Spleen (tissue), 11 donors: ENCODE measurements around the gene CD14. TPM values are rescaled to one million over a fixed set of nuclear protein-coding genes. Genes with fewer than 3 reads are reported as not detected.

Experiments
- DNase-seq: peaks from one replicate; pipeline ENCODE4 v3.0.0-alpha.2; 2020
- H3K27ac ChIP-seq, 8 donors: fragments of 200-600 bp; sonication (generic) in 7 of 8; 1 replicate in 4 of 8; 2 replicates in 4 of 8; pipeline versions ENCODE4 v1.5.0 to v1.8.0; 2016 to 2021; ENCODE audit warnings: inconsistent platforms in 4 of 8, mild to moderate bottlenecking in 4 of 8, moderate library complexity in 1 of 8
- H3K27me3 ChIP-seq, 7 donors: fragments of 200-600 bp; sonication (generic) in 6 of 7; replicated peaks in 1 of 7; 1 replicate in 4 of 7; 2 replicates in 3 of 7; pipeline versions ENCODE4 v1.5.0 to v1.8.0; 2016 to 2021; ENCODE audit warnings: inconsistent platforms in 3 of 7, mild to moderate bottlenecking in 1 of 7
- H3K36me3 ChIP-seq, 6 donors: fragments of 200-600 bp; sonication (generic) in 5 of 6; 1 replicate in 4 of 6; 2 replicates in 2 of 6; pipeline versions ENCODE4 v1.5.0 to v1.8.0; 2016 to 2021; ENCODE audit warnings: inconsistent platforms in 2 of 6
- H3K4me1 ChIP-seq, 6 donors: fragments of 200-600 bp; sonication (generic) in 5 of 6; 1 replicate in 3 of 6; 2 replicates in 3 of 6; pipeline versions ENCODE4 v1.5.0 to v1.8.0; 2016 to 2021; ENCODE audit warnings: inconsistent platforms in 3 of 6
- H3K4me3 ChIP-seq, 8 donors: fragments of 200-600 bp; sonication (generic) in 7 of 8; 1 replicate in 4 of 8; 2 replicates in 4 of 8; pipeline versions ENCODE4 v1.5.0 to v1.8.0; 2016 to 2021; ENCODE audit warnings: inconsistent platforms in 4 of 8, mild to moderate bottlenecking in 4 of 8, moderate library complexity in 2 of 8
- H3K9me3 ChIP-seq, 8 donors: fragments of 200-600 bp; sonication (generic) in 7 of 8; 1 replicate in 4 of 8; 2 replicates in 4 of 8; pipeline versions ENCODE4 v1.5.0 to v1.8.0; 2016 to 2021; ENCODE audit warnings: inconsistent platforms in 4 of 8
- POLR2A ChIP-seq, 3 donors: fragments of 450-650 bp; IDR thresholded peaks; one replicate each; pipeline ENCODE4 v1.5.1; 2017; ENCODE audit warnings: antibody characterized with exemption in 3 of 3, mild to moderate bottlenecking in 1 of 3
- POLR2AphosphoS5 ChIP-seq, 3 donors: sonication (generic); formaldehyde crosslinking; IDR thresholded peaks; one replicate each; pipeline ENCODE4 v1.5.1; 2017; ENCODE audit warnings: antibody characterized with exemption in 3 of 3
- WGBS, 5 donors: extraction: QIAGEN DNeasy Blood & Tissue Kit in 3 of 5; methylation state at CpG; one replicate each; pipeline versions ENCODE4 v1.1.5 to v1.1.7; 2013 to 2018; 5-methylcytosine and 5-hydroxymethylcytosine counted together
- intact Hi-C: fragments of 100-400 bp; cut with DNase I; formaldehyde crosslinking; loops from one replicate; pipeline ENCODE4 v1.15.0; 2023; ENCODE audit warnings: low total_unique reads
- polyA plus RNA-seq, 3 donors: library from polyadenylated mRNA; stranded (reverse); fragments of 200-250 nt; gene quantifications; one replicate each; pipeline ENCODE4 v1.2.1, GENCODE V29; 2013
- total RNA-seq, 7 donors: library from RNA; depleted of rRNA in 3 of 7; stranded (reverse); fragments of >200 nt in 3 of 7; fragmentation: NEBNext Ultra II Directional in 4 of 7; extraction: Animal tissue kit (Norgen Biotek cat#: 25700) in 4 of 7; gene quantifications; one replicate each; pipeline versions ENCODE4 v1.1.0 to v1.2.1, GENCODE V29; 2016 to 2021
- TF ChIP-seq, protein P1 (sequence below), 11 experiments: fragments of 200-600 bp in 7 of 11; fragments of 450-650 bp in 4 of 11; sonication (generic) in 4 of 11; IDR thresholded peaks in 8 of 11; conservative IDR thresholded peaks in 3 of 11; 1 replicate in 7 of 11; 2 replicates in 4 of 11; pipeline versions ENCODE4 v1.4.0 to v1.8.0; 2016 to 2021; ENCODE audit warnings: antibody characterized with exemption in 11 of 11, inconsistent platforms in 4 of 11, mild to moderate bottlenecking in 1 of 11
- donor health status: healthy with polysubstance abuse.
- donor health status: DM: no; HTN: no; CAD: no; lungs with moderate emphysema.
- donor health status: DM: no; HTN: no; CAD: no.
- donor health status: Bipolar disorder and iron deficiency.
- donor health status: healthy.
- donor health status: DM: no; HTN: no; CAD: no.
- donor health status: DM: yes; HTN: yes; CAD: no.

CD14 gene
- total and polyA plus RNA-seq, 10 donors, result 40.2 to 209 (median 87.9) TPM

DNA sequence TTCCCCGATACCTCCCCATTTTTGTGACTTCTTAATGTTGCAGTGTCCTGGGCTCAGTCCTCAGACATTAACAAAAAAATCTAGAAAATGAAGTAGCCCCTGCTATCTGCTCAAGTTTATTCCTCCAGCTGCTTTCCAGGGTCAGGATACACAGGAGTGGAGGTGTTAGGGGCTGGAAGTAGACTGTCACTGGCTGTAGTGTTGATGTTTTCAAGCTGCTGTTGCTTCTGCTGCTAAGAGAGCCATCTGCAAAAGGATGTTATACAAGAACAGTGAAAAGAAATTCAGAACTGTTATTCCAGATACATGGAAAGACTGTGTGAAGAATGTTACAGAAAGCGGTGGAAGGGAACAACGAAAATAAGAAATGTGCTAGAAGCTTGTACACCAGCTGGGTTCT is 10.7 kb downstream of the CD14 start:
- Histone ChIP-seq H3K9me3 (peaks cover 0 to 1% (median 0%) of the 10 kb centered on the region in 8 donors), H3K36me3 (no peaks in the 10 kb centered on the region), H3K4me3 (no peak overlapping the region), H3K27me3 (peaks cover 0 to 6% (median 0%) of the 10 kb centered on the region in 7 donors), H3K27ac (no peak overlapping the region), H3K4me1 (peaks cover 0 to 19% (median 0%) of the 10 kb centered on the region in 6 donors)
- DNase-seq, result no peak
- TF ChIP-seq POLR2A (IDR thresholded peaks at IDR 0.05) (no peak), POLR2AphosphoS5 (IDR thresholded peaks at IDR 0.05) (no peak)
- TF ChIP-seq, protein P1, sequence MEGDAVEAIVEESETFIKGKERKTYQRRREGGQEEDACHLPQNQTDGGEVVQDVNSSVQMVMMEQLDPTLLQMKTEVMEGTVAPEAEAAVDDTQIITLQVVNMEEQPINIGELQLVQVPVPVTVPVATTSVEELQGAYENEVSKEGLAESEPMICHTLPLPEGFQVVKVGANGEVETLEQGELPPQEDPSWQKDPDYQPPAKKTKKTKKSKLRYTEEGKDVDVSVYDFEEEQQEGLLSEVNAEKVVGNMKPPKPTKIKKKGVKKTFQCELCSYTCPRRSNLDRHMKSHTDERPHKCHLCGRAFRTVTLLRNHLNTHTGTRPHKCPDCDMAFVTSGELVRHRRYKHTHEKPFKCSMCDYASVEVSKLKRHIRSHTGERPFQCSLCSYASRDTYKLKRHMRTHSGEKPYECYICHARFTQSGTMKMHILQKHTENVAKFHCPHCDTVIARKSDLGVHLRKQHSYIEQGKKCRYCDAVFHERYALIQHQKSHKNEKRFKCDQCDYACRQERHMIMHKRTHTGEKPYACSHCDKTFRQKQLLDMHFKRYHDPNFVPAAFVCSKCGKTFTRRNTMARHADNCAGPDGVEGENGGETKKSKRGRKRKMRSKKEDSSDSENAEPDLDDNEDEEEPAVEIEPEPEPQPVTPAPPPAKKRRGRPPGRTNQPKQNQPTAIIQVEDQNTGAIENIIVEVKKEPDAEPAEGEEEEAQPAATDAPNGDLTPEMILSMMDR (IDR thresholded peaks at IDR 0.05 in 8 of 11, conservative IDR thresholded peaks at IDR 0.05 in 3 of 11), result no peak
- intact Hi-C loops, result no loop called here
- WGBS, 5 donors, result 81 to 91% (median 85%) methylated on average over 3 of the region's 3 CpGs

DNA sequence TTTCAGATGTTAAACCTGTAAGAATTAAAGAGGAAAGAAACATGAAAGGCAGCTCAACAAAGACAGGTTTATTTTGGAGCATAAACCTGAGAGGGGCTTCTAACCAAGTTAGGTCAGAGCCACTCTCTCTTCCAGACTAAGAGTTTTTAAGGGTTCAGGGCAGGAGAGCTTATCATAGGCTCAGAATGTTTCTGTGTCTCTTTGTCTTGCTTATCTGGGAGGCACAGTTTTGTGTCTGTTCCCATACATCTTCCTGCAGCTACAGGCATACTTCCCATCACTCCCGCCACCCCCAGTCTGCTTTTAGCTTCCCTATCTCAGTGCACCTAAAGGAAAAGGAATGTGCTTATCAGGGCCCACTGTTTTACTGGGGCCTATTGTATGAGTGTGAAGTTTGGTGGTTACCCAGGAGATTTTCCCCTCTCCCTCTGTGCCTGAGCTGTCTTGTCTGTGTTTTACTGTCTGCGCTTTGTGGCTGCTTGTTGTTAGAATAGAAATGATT is 21.9 kb downstream of the CD14 start:
- H3K9me3 ChIP-seq, result no peaks in the 10 kb centered on the region
- TF ChIP-seq POLR2AphosphoS5 (IDR thresholded peaks at IDR 0.05) (no peak), POLR2A (IDR thresholded peaks at IDR 0.05) (no peak)
- TF ChIP-seq, protein P1 (IDR thresholded peaks at IDR 0.05 in 8 of 11, conservative IDR thresholded peaks at IDR 0.05 in 3 of 11), result no peak
- 43 to 67% (median 63%) methylated on average over 2 of the region's 2 CpGs for WGBS, 5 donors
- no peaks in the 10 kb centered on the region for H3K27me3 ChIP-seq
- H3K4me1 ChIP-seq, result peaks cover 0 to 86% (median 41%) of the 10 kb centered on the region in 6 donors
- intact Hi-C loops, result no loop called here
- peak overlapping the region in 1 of 8 donors; percentile 51 for H3K4me3 ChIP-seq
- H3K27ac ChIP-seq, result peak overlapping the region in 7 of 8 donors; percentile 44 to 88 (median 68)
- no peak for DNase-seq
- no peaks in the 10 kb centered on the region for H3K36me3 ChIP-seq

DNA sequence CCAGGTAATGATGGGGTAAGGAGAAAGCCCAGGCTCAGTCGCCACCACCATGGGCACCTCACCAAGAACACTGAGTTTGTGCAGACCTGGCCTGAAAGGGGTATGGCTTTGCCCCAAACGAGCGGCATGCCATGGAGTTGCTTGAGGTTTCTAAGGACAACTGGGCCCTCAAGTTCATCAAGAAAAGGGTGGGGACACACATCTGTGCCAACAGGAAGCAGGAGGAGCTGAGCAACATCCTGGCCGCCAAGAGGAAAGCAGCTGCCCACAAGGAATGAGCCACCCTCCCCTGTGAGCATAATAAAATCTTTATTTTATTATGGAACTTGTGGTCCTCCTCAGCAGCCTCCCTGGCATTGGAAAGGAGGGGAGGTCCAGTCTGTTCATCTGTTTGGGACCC is 23.8 kb downstream of the CD14 start:
- DNase-seq, result no peak
- Histone ChIP-seq H3K27ac (peak overlapping the region in 7 of 8 donors; percentile 31 to 87 (median 73)), H3K4me1 (peaks cover 0 to 82% (median 41%) of the 10 kb centered on the region in 6 donors)

DNA sequence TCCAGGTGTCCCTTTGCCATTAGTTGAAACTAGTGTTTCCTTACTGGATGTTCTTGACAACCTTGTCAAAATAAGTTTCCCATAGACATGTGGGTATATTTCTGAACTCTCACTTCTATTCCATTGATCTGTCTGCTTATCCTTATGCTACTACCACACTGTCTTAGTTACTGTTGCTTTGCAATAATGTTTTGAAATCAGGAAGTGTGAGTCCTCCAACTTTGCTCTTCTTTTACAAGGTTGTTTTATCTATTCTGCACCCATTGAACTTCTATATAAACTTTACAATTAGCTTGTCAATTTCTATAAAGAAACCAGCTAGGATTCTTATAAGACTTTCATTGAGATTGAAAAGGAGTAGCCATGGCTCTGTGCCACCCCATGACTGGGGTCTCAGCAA is 24.3 kb downstream of the CD14 start:
- H3K27me3 ChIP-seq, result no peaks in the 10 kb centered on the region
- H3K27ac ChIP-seq, result peak overlapping the region in 7 of 8 donors; percentile 31 to 87 (median 73)
- H3K4me3 ChIP-seq, result peak overlapping the region in 1 of 8 donors; percentile 28
- no peaks in the 10 kb centered on the region for H3K9me3 ChIP-seq
- TF ChIP-seq, protein P1 (IDR thresholded peaks at IDR 0.05 in 8 of 11, conservative IDR thresholded peaks at IDR 0.05 in 3 of 11), result no peak
- TF ChIP-seq POLR2AphosphoS5 (IDR thresholded peaks at IDR 0.05) (no peak), POLR2A (IDR thresholded peaks at IDR 0.05) (no peak)
- no peaks in the 10 kb centered on the region for H3K36me3 ChIP-seq
- no peak for DNase-seq
- intact Hi-C loops, result no loop called here
- peaks cover 0 to 81% (median 41%) of the 10 kb centered on the region in 6 donors for H3K4me1 ChIP-seq

More for the DNA sequence above, 23.8 kb downstream of the CD14 start:
- Histone ChIP-seq H3K4me3 (peak overlapping the region in 1 of 8 donors; percentile 28), H3K9me3 (no peaks in the 10 kb centered on the region), H3K36me3 (no peaks in the 10 kb centered on the region), H3K27me3 (no peaks in the 10 kb centered on the region)
- TF ChIP-seq POLR2A (IDR thresholded peaks at IDR 0.05) (no peak), POLR2AphosphoS5 (IDR thresholded peaks at IDR 0.05) (peak in 2 of 3 donors; percentile 48 to 60)
- WGBS, 5 donors, result 29 to 40% (median 35%) methylated on average over 4 of the region's 4 CpGs
- intact Hi-C loops, result no loop called here
